GM21786 (cell line): Measurements from ENCODE around the gene CPSF7.
A peak's percentile ranks its signal among the peaks of the same experiment; 100 is the strongest.
"Not testable (repeated sequence)": the region's sequence is repeated elsewhere in the genome, so short reads cannot be mapped to it uniquely, and the experiment has no call there.

Experiments
- ATAC-seq: cut with Tn5 transposase; IDR thresholded peaks from one replicate; pipeline ENCODE4 v1.9.1; 2021; ENCODE audit not compliant: unreplicated experiment

The CPSF7 gene

DNA sequence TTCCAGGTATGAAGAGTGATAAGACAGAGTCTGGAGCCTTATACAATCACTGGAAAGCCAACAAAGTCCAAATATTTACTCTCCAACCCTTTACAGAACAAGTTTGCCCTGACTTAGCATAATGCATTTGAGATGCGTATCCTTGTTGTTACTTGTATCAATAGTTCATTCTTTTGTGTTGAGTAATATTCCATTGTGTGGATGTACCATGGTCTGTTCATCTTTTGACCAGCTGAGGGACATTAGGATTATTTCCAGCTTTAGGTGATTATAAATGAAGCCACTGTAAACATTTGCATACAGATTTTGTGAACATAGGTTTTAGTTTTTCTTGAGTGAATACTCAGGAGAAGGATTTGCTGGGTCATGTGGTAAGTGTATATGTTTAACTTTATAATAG, 9.8 kb upstream of the CPSF7 start:
- no peak for ATAC-seq

DNA sequence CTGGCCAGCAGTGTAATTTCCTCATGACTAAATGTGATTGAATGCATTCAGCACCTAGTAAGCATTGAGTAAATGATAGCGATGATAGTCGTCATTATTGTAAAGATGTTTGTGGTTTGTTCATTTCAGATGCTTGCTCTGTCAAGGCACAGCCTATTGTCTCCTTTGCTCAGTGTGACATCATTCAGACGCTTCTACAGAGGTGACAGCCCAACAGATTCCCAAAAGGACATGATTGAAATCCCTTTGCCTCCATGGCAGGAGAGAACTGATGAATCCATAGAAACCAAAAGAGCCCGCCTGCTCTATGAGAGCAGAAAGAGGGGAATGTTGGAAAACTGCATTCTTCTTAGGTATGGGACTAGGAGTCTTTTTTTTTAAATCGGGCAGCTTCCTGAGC, 7.7 kb upstream of the CPSF7 start:
- ATAC-seq, result no peak

DNA sequence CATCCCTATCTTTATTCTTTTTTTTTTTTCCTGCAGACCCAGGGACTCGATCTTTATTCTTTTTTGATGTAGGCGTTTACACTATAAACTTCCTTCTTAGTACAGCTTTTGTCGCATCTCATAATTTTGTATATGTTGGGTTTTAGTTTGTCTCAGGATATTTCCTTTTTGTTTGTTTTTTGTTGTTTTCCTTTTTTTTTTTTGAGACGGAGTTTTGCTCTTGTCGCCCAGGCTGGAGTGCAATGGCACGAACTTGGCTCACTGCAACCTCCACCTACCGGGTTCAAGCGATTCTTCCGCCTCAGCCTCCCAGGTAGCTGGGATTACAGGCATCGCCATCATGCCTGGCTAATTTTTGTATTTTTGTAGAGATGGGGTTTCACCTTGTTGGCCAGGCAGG, 1.1 kb upstream of the CPSF7 start:
- not testable (repeated sequence) for ATAC-seq

DNA sequence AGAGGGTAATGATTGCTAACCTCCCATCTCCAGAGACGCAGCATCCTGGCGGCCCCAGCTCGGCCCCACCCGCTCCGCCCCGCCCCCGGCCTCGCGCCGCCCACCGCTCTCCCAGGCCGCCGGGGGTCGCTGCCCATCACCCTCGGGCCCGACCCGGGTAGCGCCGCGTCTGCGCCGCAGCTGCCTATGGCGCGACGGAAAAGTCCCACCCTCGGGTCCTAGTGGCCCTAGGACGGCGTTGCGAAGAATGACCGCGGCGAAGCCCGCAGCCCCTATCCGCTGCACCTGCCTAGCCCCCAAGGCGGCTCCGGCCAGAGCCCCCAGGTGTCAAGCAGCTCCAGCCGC, 457 bp downstream of the CPSF7 start:
- ATAC-seq, result peak; percentile 53

DNA sequence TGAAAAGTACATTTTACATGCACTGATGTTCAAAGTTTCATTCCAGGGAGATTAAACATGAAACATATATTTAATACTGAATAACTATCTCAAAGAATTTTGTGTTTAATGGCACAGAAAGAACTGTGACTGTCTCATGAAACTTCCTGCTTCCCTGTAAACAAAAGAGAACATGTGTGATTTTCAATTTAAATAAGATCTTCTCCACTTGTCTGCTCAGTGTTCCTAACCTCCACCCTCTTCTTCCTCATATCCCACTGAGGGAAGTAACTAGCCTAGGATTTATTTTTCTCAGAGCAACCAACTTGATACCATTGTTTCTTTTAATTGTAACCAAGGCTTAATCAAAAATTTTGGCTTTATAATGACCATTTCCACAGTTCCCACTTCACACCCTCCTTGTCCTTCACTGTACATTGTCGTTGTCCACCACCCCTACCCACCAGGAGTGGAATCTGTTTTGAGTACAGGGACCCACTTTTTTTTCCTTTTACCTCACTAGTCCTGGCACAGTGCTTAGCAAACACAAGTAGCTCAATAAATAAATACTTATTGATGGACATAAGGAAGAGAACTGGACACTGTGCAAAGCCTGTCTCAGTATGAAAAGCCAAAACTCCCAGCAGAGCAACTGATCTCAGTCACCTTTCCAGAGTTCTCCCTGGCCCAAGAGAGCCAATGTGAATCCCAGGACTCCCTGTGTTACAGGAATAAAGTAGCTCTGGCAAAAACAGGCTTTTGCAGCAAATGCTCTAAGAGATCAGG, 4.2 kb downstream of the CPSF7 start:
- no peak for ATAC-seq

DNA sequence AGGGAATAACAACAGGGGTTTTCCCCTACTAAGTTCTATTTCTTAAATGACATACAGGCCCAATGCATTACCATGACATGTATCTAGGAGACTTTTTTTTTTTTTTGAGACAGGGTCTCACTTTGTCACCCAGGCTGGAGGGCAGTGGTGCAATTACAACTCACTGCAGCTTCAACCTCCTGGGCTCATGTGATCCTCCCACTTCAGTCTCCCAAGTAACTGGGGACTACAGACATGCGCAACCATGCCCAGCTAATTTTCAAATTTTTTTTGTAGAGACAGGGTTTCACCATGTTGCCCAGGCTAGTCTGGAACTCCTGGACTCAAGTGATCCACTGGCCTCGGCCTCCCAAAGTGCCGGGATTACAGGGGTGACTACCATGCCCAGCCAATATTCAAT, 7.5 kb downstream of the CPSF7 start:
- ATAC-seq, result no peak

DNA sequence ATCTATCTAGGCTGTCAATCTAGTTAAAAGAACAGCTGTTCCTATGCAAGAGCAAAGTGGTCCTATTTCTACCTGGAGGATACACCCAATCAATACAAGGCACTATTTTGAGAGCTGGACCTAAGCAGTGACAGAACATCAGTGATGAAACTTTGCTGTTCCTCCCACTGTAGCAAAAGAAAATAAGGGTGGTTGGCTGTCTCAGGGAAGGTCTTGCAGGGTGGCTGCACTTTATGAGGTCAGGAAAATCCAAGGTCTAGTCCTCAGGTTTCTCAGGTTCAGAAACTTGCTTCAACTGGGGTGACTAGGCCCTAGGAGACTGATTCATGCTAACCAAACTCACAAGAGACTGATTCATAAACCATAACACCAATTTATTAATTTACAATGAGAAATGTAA, 11.6 kb downstream of the CPSF7 start:
- ATAC-seq, result no peak

DNA sequence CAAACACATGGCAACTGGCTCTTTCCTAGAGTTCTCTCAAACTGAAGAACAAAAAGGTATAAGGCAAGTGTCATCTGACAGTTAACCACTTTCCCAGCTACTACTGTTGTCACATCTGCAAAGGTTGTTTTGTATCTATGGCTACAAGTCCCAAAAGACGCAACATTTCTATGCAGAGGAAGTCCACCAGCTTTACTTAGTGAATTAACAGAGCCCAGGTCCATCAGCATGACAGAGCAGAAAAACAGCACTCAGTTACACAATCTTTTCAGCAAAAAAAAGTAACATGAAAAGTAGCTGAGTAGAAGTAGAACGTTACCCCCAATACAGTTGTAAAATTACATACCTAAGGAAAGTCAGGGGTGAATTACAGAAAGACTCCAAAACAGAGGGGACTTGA, 12.1 kb downstream of the CPSF7 start:
- no peak for ATAC-seq

DNA sequence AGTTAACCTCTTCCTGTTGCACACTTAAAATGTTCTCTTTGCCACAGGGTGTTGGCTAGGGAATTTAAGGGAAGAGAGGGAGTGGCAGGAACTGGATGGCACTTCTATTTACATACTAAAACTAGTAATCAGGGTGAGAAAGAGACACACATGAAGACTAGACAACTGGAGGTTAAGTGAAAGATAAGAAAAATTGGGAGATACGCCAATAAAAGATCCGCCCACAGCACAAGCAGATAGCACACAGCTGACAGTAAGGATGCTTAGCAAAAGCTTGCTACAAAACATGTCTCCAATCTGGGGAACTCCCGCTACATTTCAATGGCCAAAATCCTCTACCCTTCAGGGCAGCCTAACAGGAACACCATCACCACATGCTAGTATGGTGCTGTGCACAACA, 12.8 kb downstream of the CPSF7 start:
- no peak for ATAC-seq

DNA sequence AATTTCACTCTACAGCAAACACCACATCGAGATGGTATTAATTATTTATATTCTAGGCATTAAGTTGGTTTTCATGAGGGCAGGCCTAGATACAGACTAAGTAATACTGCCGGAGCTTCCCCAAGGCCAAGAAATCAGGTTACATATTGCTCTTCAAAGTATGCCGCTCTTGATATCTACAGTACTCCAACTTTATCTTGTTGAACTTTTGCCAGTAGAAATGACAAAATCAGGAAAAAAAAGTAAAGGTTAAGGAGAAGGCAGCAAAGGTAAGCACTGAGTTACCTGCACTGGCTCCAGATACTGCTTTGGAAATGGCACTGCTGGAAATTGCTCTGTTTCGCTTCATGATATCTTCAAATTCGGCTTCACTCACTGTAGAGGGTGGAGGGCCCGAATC, 14.4 kb downstream of the CPSF7 start:
- ATAC-seq, result no peak

DNA sequence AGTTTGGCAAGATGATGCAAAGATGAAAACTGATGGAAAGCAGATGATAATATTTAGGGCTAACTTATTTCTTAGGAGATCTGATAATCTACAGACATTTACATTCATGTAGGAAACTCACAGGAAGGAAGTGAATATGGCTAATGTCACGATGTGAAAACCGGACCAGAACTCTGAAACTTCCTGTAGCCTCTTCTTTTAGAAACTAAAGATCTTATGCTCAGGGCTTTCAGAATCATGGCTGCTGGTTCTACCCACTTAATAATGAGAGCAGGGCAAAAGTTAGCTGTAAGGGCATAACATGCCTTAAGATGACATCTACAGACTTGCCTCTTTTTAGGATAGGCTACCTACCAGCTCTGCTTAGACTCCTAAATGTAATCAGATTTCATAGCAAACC, 15.2 kb downstream of the CPSF7 start:
- no peak for ATAC-seq

DNA sequence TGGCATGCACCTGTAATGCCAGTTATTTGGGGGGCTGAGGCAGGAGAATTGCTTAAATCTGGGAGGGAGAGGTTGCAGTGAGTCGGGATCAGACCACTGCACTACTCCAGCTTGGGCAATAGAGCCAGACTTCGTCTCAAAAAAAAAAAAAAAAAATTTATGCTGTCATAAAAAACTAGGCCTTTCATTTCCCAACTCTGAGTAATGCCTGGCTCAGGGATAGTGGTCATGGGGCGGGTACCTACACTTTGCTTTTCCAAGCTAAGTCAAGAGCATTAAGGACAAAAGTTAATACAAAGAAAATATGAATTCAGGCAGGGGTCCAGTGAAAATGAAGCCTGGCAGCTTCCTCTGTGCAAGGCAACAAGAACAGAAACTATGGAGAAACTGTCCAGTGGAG, 16.3 kb downstream of the CPSF7 start:
- ATAC-seq, result no peak

DNA sequence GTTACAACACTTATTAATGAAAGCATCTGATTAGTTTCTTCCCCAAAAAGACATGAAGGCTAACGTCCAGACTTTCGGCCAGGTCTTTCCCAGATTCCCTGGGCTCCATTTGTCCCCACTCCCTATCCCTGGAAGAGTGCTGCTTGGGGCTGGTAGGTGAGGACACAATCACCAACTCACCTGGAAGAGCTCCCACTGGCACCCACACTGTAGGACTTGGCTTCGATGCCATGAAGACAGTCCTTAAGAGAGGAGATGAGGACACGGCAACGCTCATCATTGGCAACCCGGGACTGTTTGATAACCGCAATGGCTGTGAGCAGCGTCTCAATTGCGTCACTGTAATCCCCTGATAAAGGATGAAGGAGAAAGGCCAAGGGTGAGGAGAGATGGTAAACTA, 18.2 kb downstream of the CPSF7 start:
- no peak for ATAC-seq

DNA sequence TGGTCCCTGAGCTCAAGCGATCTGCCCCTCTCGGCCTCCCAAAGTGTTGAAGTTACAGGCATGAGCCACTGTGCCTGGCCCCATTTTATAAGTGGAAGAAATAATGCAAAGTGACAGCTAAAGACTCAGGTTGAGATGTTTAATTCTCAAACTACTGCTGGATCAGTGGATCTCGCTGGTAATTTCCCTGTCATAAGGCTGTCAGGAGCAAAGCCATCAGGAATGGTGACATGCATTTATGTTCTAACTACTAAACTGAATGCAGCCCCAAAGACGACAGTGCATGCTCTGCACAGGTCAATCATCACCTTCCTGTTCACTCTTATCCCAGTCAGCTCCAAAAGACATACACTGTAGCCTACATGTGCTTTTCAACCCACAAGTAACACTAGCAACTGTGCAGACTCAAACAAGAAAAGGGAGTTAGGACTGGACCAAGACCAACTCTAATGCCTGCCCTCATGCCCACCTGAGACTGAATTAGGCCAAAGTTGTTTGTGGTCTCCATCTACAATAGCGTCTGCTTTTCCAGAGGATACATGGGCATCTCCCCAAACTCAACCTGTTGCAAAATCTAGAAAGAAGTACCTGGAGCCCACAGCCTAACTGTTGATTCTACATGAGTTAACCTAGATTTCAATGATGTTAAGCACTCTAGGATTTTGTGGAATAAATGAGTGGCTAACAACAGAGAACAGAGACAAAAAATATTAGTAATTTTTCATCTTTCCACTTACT, 22.6 kb downstream of the CPSF7 start:
- ATAC-seq, result no peak

DNA sequence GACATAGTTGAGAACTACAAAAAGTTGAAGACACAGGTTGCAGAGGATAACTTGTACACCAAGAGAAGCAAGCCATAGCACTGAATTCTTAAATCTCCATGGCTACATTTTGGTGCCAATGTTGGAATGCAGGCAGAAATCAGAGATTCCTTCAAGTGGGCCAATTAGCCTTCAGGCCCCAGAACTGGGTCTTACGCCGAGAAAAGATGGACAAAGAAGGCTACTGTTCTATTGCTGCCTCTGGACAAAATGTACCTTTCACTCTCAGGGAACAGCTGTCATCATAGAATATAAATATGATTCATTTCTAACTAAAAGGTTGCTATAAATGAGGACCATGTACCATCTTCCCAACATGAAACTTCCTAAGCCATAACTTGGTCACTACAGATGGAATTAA, 23.7 kb downstream of the CPSF7 start:
- no peak for ATAC-seq

DNA sequence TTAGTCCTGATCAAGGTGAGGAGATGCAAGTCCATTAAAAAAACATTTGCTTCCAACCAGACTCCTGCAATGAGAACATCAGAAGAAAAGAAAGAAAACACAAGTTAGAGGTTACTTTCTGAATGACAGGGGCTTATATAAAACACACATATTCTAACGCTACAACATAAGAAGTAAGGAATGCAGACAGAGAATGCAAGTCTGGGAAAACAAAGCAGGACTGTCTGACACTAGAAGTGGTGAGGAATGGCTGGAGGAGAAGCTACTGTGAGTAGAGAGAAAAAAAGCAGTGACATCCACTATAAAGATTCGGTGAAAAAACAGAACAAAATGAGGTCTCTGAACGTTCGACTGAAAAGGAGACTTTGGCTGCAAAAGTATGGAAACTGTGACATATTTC, 25.1 kb downstream of the CPSF7 start:
- no peak for ATAC-seq

DNA sequence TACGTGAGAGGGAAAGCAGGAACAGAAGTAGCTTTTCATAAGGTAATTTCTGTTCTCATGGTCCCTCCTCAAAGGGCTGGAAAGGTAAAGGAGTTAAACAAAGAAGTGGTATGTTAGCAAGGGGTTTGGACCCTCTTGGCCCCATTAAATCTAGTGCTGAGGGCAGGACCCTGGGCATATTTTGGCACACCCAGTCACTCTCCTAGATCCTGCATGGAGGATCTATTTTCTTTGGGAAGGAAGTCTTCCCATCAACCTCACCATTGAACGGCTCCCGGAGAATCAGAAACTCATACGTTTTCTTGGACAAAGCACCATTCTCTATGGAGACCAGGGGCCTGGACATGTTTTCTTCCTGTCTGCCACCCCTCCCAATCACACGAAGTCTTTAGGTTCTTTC, 25.7 kb downstream of the CPSF7 start:
- no peak for ATAC-seq

DNA sequence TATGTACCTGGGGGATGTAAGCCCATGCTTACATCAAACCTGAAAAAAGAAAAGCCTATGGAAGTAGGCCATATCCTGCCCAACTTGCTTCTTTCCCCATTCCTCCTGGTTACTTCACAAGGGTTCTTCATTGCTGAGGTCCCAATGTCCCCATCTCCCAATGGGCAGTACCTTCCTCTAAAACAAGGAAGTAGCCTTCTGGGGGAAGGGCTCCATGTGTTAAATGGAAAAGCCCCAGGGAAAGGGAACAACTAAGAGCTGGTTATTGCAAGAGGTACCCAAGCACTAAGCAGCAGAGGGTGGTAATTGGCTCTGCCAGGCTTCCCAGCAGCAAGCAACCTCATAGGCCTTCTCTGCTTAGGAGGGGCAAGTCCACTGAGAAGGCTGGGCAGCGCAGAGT, 26.1 kb downstream of the CPSF7 start:
- ATAC-seq, result no peak

DNA sequence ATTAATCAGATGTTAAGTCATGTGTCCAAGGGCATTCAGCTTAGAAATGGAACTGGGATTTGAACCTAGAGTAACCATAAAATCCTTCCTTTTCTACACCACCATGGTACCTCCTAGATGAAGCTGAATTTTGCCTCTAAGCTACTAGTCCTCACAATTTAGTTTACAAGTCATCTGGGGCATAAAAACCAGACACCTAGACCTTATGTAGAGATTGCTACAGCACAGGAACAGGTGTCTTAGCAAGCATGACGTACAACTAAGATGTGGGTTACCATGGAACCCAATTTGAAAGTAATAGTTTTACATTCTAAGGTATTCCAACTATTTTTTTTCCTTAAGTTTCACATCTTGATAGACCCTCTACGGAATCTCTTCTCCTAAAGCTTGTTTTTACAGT, 28.2 kb downstream of the CPSF7 start:
- no peak for ATAC-seq

DNA sequence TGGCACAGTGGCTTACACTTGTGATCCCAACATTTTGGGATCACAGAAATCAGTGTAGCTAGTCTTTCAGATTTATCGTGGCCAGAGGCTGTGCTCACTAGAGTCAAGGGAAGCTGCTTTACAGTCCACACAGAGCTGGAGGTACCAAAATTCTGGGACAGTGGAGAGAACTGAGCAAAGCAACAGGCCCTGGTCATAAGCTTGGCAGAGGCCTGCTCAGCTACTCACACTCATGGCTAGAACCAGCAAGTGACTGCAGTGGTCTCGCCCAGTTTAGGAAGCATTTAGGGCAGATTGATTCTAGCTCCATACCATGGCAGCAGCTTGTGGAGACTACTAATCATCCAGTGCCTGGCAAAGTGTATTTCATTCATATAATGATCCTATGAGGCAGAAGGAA, 28.6 kb downstream of the CPSF7 start:
- no peak for ATAC-seq

DNA sequence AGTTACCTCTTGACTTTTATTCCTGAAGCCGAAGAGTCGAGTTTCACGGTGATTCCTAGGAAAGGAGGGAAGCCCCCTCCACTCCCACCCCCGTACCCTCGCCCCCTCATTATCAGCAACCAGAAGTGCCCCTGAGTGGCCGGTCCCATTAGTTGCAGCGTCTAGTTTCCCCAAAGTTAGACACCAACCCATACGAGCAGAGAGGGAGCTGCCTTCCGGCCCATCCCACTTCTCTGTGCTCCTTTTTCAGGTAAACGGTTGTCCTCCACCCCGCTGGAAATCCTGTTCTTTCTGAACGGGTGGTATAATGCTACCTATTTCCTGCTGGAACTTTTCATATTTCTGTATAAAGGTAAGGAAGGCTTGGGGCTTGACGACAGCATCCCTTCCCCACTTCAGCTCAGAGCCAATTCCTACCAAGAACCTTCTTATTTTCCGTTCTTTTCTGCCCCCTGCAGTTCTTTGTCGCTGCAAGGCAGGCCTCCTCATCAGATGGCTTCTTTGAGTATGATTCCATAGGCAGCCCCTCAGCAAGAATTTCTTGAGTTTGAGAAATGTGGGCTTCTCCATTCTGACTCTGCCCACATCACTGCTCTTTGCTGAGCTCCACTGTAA, 36.7 kb downstream of the CPSF7 start:
- no peak for ATAC-seq

DNA sequence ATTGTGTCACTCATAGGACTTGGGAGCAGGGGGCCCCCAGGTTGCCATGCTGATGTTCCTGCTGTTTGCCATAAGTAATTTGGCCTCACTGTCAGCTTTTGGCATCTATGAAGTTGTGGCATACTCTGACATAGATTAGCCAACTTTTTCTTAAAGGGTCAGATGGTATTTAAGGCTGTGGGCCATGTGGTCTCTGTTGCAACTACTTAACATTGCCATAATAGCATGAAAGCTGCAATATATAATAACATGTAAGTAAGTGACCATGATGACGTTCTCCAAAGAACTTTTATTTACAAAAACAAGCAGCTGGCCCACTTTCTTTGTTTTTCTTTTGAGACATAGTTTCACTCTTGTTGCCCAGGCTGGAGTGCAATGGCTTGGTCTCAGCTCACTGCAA, 39.6 kb downstream of the CPSF7 start:
- no peak for ATAC-seq
